ENCODE results near the gene MUC6. TPM values are rescaled to one million over a fixed set of nuclear protein-coding genes. Genes with fewer than 3 reads are reported as not detected.

Gene MUC6
- total RNA-seq, 4 donors from 2014 or later = 0.43 to 3.5 TPM; not detected in 2

- Histone ChIP-seq H3K27ac (no peak overlapping the region), H3K9me3 (no peaks in the 10 kb centered on the region), H3K27me3 (peaks cover 0 to 9% of the 10 kb centered on the region in 2 donors), H3K36me3 (no peaks in the 10 kb centered on the region), H3K4me1 (no peaks in the 10 kb centered on the region), H3K4me3 (no peak overlapping the region)
- no peak for DNase-seq
- TF ChIP-seq, protein P1, sequence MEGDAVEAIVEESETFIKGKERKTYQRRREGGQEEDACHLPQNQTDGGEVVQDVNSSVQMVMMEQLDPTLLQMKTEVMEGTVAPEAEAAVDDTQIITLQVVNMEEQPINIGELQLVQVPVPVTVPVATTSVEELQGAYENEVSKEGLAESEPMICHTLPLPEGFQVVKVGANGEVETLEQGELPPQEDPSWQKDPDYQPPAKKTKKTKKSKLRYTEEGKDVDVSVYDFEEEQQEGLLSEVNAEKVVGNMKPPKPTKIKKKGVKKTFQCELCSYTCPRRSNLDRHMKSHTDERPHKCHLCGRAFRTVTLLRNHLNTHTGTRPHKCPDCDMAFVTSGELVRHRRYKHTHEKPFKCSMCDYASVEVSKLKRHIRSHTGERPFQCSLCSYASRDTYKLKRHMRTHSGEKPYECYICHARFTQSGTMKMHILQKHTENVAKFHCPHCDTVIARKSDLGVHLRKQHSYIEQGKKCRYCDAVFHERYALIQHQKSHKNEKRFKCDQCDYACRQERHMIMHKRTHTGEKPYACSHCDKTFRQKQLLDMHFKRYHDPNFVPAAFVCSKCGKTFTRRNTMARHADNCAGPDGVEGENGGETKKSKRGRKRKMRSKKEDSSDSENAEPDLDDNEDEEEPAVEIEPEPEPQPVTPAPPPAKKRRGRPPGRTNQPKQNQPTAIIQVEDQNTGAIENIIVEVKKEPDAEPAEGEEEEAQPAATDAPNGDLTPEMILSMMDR (IDR thresholded peaks at IDR 0.05) = no peak
- no peak for TF ChIP-seq POLR2A (IDR thresholded peaks at IDR 0.05)
- intact Hi-C loops (cut with DNase I; ENCODE audit: low total_unique reads) = no loop called here
Measured at GRCh38 chr11:1049431-1049891, 12.9 kb upstream of the MUC6 start.

DNA sequence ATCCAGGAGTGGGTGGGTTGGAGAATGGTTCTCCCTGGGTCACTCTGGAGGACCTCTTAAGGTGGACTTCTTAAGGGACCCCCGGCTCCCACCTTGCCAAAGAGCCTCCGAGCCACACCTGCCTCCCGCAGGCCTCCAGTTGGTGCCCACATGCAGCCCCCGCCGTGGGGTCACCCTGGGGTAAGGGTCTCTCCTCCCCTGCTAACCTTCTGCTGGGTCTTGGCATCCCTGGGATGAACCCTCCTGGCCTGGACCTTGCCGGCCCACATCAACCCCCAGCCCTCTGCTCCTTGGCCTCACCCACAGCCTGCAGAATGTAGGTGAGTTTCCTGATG is 12.5 kb upstream of the MUC6 start:
- intact Hi-C loops (cut with DNase I; ENCODE audit: low total_unique reads) = no loop called here

DNA sequence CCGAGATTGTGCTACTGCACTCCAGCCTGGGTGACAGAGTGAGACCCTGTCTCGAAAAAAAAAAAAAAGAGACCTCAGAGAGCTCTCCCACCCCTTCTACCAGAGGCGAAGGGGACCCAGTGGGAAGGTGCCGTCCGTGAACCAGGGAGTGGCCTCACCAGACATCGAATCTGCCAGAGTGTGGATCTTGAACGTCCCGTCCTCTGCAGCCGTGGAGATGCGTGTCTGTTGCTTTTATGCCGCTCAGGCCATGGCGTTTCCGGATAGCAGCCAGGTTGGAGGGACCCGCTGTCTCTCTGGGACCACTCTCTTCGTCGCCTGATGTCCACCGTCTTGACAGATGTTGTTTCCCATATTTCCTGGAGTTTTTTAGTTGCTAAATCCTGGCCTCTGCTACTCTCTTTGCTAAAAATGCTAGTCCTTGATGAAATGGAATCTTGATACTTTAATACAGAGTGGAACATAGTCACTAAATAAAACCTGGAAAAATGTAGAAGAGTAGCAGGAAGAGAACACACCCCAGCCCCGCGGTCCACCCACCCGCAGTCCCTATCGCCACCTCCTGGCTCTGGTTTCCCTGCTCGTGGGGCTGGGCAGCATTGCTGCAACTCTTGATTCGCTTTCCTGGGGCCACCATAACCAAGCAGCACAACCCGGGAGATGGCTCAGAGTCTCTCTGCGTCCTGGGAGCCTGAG is 12.0 kb upstream of the MUC6 start:
- DNase-seq = no peak
- Histone ChIP-seq H3K4me3 (no peak overlapping the region), H3K27me3 (peaks cover 0 to under 1% of the 10 kb centered on the region in 2 donors), H3K9me3 (no peaks in the 10 kb centered on the region), H3K27ac (no peak overlapping the region), H3K4me1 (no peaks in the 10 kb centered on the region), H3K36me3 (no peaks in the 10 kb centered on the region)
- intact Hi-C loops (cut with DNase I; ENCODE audit: low total_unique reads) = no loop called here
- TF ChIP-seq, protein P1 (IDR thresholded peaks at IDR 0.05) = no peak
- TF ChIP-seq POLR2A (IDR thresholded peaks at IDR 0.05) = no peak

More for the DNA sequence above, 12.5 kb upstream of the MUC6 start:
- no peaks in the 10 kb centered on the region for H3K9me3 ChIP-seq
- DNase-seq = no peak
- no peaks in the 10 kb centered on the region for H3K36me3 ChIP-seq
- no peak overlapping the region for H3K27ac ChIP-seq
- peaks cover 0 to 5% of the 10 kb centered on the region in 2 donors for H3K27me3 ChIP-seq
- H3K4me1 ChIP-seq = no peaks in the 10 kb centered on the region
- no peak for TF ChIP-seq POLR2A (IDR thresholded peaks at IDR 0.05)
- TF ChIP-seq, protein P1 (IDR thresholded peaks at IDR 0.05) = no peak
- no peak overlapping the region for H3K4me3 ChIP-seq

DNA sequence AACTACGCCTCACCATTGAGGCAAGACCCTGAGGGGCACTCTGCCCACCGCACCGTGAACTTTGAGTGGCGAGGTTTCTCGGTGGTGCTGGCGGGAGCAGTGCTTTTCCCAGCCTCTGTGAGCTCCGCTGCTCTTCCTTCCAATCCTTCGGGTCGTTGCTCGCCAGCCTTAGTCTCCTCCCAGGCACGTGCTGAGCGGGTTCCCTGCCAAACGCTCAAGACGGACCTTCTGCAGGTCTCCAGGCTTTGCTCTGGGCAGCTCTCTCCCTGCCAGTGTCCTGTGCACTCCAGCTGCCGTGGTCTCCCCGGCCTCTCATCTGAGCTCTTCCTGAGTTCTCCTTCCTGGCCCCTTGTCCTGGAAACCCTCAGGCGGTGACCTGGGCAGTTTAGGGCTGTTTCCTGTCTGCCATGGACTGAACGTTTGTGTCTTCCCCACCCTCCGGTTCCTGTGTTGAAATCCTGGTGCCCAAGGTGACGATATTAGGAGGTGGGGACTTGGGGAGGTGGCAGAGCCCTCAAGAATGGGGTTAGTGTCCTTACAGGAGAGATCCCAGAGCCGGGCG is 11.2 kb upstream of the MUC6 start:
- no peaks in the 10 kb centered on the region for H3K9me3 ChIP-seq
- H3K27me3 ChIP-seq = no peaks in the 10 kb centered on the region
- no peaks in the 10 kb centered on the region for H3K4me1 ChIP-seq
- intact Hi-C loops (cut with DNase I; ENCODE audit: low total_unique reads) = no loop called here
- TF ChIP-seq POLR2A (IDR thresholded peaks at IDR 0.05) = no peak
- TF ChIP-seq, protein P1 (IDR thresholded peaks at IDR 0.05) = no peak
- H3K36me3 ChIP-seq = no peaks in the 10 kb centered on the region
- DNase-seq = no peak
- H3K27ac ChIP-seq = no peak overlapping the region
- no peak overlapping the region for H3K4me3 ChIP-seq

GRCh38 chr11:1044160-1044559 is 7.6 kb upstream of the MUC6 start:
- intact Hi-C loops (cut with DNase I; ENCODE audit: low total_unique reads) = no loop called here
- H3K9me3 ChIP-seq = no peaks in the 10 kb centered on the region
- no peak overlapping the region for H3K27ac ChIP-seq
- DNase-seq = no peak
- peaks cover 0 to 9% of the 10 kb centered on the region in 2 donors for H3K27me3 ChIP-seq
- no peaks in the 10 kb centered on the region for H3K36me3 ChIP-seq
- TF ChIP-seq, protein P1 (IDR thresholded peaks at IDR 0.05) = no peak
- no peak for TF ChIP-seq POLR2A (IDR thresholded peaks at IDR 0.05)
- no peak overlapping the region for H3K4me3 ChIP-seq
- H3K4me1 ChIP-seq = no peaks in the 10 kb centered on the region

Data from uterus (tissue), 4 donors.